Ammon's horn (tissue), 1 donor: ENCODE data around the gene MVB12B.
"Not testable (repeated sequence)": the region's sequence is repeated elsewhere in the genome, so short reads cannot be mapped to it uniquely, and the experiment has no call there.

ENCODE experiments used
- DNase-seq: peaks from one replicate; pipeline ENCODE4 v3.0.0-alpha.2; 2016; ENCODE audit warnings: low spot score

The MVB12B gene

DNA sequence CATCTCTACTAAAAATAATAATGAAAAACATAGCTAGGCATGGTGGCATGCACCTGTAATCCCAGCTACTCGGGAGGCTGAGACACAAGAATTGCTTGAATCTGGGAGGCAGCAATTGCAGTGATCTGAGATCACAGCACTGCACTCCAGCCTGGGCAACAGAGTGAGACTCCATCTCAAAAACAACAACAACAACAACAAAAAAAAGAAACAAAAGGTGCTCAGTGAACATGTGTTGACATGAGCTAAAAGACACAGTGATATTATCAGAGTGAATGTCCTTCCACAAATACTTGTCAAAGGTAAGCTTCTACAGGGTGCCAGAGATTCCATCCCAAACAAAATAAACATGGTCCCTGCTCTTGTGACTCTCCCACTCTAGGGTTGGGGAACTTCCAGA, 211.9 kb downstream of the MVB12B start:
- no peak for DNase-seq

DNA sequence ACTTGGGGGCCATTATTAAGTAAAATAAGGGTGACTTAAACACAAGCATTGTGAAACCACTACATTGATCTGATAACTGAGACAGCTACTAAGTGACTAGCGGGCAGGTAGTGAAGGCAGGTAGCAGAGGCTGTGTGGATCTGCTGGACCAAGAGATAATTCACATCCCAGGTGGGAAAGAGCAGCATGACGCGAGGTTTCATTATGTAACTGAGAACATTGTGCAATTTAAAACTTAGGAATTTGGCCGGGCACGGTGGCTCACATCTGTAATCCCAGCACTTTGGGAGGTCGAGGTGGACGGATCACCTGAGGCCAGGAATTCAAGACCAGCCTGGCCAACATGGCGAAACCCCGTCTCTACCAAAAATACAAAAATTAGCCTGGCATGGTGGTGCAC, 213.8 kb downstream of the MVB12B start:
- DNase-seq = not testable (repeated sequence)

DNA sequence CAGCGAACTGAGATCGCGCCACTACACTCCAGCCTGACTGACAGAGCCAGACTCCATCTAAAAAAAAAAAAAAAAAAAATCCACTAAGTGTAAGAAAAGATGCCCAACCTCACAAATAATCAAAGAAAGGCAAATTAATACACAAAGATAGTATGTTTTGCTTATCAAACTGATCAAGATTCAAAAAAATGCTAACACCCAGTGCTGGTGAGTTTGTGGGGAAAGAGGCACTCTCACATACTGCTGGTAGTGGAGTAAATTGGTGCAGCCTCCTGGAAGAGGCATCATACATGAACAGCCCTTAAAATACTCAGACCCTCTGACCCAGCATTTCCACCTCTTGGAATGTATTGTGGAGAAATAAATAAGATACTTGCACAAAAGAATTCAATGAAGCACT, 216.9 kb downstream of the MVB12B start:
- no peak for DNase-seq

DNA sequence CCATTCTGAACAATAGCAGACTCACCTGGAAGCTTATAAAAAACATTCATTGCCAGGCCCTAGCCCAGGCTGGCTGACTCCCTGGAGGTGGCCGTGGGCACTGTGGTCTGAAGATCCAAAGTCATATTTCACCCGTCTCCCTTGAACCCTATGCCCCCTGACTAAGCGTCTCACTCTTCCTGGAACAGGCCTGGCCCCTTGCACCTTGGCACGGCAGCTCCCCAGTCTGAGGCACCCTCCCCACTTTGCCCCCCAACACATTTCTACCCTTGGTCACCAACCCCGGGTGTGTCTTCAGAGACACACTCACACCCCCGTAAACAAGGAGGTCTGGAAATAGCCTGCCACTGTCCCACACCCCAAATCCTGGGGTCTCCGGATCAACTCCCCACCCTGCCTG, 218.5 kb downstream of the MVB12B start:
- no peak for DNase-seq

DNA sequence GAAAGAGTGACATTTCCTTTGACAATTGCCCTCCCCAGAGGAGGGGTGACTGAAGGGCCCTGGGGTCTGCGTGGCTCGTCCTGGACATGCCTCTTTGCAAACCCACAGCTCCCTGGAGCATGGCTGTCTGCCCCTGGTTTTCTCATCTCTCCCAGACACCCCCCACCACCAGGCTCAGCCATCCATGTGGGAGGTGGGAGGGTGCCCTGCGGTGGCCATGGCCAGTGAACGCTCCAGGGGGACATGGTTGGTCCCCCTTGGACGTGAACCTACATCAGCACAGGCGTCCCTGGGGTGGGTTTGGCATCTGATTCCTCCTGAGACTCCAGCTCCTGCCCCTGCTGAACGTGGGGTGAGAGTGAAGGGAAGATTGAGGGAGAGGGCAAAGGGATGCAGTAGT, 219.4 kb downstream of the MVB12B start:
- DNase-seq = no peak

DNA sequence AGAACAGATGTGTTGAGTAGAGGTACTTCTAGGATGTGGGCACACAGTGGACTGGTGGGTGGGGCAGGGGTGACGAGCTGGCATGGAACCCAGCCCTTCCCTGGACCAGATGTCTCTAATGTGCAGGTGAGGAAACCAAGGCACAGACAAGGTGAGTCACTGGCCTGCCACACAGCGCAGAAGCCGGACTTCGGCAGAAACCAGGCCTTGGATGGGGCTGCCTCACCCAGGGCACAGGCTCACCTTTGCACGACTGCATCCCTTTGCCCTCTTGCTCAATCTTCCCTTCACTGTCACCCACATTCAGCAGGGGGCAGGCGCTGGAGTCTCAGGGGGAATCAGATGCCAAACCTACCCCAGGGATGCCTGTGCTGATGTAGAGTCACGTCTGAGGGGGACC, 221.7 kb downstream of the MVB12B start:
- no peak for DNase-seq

DNA sequence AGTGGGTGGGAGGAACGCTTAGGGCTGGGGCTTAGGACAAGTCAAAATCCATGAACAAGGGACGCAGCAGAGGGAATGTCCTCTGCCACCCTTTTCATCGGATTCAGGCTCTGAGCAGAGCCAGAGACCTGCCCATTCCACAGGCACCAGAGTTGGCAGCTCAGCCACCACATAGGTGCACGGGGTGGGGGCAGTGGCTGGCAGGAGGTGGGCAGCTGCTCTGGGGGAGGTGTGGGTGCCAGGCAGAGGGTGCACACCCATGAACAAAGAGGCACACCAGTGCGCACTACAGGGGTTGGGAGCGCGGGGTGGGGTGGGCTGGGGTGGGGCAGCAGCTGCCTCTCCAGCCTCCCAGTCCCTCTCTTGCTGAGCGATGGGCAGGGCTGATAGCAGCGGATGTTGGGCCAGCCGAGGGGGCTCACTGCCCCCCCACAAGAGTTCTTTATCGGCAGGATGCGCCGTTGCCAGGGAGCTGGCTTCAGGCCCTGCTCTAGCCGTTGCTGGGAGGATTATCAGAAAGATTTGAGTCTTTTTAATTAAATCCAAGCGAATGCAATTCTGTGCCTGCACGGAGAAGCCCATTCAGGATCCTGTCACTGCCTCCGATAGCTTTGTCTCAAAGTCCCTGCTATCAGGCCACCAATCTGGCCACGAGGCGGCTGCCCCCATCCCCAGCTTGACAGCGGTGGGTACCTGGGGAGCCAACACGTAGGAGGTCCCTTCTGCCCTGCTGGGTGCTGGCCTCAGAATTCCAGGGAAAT, 222.8 kb downstream of the MVB12B start:
- no peak for DNase-seq

DNA sequence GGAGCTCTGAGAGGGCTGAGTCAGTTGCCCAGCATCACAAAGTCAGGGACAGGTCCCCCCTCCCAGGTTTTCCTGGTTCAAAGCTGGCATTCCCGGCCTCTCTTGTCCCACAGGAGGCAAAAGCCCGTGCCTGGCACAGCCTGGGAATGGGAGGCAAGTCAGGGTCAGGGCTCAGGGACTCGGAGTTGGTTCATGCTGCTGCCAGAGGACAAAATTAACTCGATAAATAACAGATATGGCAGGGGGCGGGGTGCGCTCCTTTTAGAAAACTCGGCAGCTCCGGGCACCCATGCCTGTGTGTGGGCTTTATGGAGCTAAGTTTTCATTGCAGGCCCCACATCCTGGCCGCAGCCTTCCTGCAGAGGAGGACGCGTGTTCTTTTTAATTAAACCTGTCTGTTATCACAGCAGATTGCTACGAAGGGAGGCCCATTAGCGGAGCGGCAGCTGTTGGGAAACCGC, 224.3 kb downstream of the MVB12B start:
- no peak for DNase-seq

DNA sequence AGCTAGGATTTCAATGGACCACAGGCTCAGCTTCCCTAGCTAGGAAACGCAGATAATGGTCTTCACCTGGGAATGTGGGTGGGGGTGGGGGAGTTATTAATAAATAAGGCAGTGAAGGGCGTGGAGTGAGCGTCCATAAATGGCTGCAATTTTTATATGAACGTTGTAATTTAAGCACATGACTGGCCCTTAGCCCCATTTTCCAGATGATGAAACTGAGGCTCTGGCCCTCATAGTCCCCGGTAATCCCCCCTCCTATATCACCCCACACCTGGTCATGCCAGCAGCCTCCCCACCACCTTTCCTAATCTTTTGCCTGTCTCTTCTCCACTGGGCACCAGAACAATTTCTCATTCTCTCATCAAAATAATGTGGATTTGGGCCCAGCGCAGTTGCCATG, 225.2 kb downstream of the MVB12B start:
- DNase-seq = no peak

DNA sequence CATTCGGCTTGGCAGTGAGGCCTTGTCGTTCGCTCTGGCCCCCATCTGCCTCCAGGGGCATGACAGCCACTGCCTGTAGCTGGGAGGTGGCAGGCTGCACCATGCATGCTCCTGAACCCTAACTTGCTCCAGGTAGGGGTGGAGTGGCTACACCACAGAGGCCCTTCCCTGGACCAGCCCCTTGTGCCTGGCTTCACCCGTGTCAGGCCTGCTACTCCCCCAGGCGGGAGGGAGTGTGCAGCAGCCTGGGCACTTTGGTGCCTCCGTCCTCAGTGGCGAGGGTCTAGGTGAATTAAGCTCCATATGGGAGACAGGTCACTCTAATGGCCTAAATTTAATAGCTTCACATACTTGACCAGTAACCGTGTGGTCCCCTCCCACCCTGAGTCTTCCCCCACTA, 227.7 kb downstream of the MVB12B start:
- no peak for DNase-seq

DNA sequence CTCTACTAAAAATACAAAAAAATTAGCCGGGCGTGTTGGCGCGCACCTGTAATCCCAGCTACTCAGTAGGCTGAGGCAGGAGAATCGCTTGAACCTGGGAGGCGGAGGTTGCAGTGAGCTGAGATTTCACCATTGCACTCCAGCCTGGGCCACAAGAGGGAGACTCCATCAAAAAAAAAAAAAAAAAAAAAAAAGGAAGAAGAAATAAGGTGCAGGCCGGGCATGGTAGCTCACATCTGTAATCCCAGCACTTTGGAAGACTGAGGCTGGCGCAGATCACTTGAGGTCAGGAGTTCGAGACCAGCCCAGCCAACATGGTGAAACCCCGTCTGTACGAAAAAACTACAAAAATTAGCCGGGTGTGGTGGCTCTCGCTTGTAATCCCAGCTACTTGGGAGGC, 228.8 kb downstream of the MVB12B start:
- not testable (repeated sequence) for DNase-seq
